HG03039 (cell line): ENCODE data around the gene DMRTC1B.
"Not testable (repeated sequence)": the region's sequence is repeated elsewhere in the genome, so short reads cannot be mapped to it uniquely, and the experiment has no call there.

Experiments
- ATAC-seq: cut with Tn5 transposase; IDR thresholded peaks from one replicate; pipeline ENCODE4 v1.9.1; 2021; ENCODE audit warnings: mild to moderate bottlenecking, moderate library complexity; ENCODE audit not compliant: unreplicated experiment

The DMRTC1B gene

GRCh38 chrX:72776653-72777466 lies at the start of gene DMRTC1B:
Gene DMRTC1B, plus strand, starts transcription at chrX:72776890. Its CDS starts 68,246 bp downstream, at chrX:72845136.
- ATAC-seq, result peak; percentile 77

- no peak for ATAC-seq
These were observed 48.8 kb upstream of the DMRTC1B start for GRCh38 chrX:72727846-72728245.

DNA sequence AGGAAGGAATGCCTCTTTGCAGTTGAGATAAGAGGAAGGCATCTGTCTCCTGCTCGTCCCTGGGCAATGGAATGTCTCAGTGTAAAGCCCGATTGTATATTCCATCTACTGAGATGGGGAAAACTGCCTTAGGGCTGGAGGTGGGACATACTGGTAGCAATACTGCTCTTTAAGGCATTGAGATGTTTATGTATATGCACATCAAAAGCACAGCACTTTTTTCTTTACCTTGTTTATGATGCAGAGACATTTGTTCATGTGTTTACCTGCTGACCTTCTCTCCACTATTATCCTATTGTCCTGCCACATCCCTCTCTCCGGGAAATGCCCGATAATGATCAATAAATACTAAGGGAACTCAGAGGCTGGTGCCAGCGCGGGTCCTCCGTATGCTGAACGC lies 43.1 kb upstream of the DMRTC1B start:
- ATAC-seq, result not testable (repeated sequence)

DNA sequence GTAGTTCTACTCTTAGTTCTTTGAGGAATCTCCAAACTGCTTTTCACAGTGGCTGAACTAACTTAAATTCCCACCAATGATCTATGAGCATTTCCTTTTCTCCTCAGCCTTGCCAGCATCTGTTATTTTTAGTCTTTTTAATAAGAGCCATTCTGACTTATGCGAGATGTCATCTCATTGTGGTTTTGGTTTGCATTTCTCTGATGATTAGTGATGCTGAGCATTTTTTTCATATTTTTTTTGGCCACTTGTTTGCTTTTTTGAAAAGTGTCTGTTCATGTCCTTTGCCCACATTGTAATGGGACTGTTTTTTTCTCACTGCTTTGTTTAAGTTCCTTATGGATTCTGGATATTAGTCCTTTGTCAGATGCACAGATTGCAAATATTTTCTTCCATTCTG lies 41.1 kb upstream of the DMRTC1B start:
- ATAC-seq, result no peak

GRCh38 chrX:72745546-72745945 lies 31.1 kb upstream of the DMRTC1B start:
- not testable (repeated sequence) for ATAC-seq

DNA sequence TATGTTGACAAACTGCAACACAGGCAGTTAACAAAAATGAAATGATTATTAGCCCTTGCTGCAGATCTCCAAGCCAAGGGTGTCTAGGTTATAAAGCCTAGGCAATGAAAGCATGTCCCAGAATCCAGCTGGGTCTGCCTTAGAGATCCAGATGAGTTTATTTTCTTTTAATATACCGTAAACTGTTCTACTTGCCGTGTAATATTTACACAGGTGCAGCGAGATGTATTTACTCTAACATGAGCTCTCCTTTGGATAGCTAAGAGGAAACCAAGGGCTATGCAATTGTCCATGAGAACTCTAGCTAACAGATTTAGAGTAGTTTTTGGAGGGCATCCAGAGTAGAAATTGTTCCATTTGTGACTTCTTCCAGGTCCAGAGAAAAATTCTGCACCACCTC lies 28.1 kb upstream of the DMRTC1B start:
- ATAC-seq, result not testable (repeated sequence)

- ATAC-seq, result not testable (repeated sequence)
These were observed 16.2 kb upstream of the DMRTC1B start for GRCh38 chrX:72760454-72760853.

DNA sequence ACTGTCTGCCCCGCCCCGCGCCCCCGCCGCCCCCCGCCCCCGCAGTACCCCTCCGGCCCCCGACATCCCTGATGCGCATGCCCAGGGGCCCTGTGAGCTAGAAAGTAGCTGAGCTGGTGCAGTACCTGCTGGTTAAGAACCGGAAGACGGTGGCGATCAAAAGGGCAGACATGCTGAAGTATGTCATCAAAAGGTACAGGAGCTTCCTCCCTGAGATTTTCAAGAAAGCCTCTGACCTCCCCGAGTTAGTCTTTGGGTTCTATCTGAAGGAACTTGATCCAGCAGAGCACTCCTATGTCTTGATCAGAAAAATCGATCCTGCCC lies 739 bp downstream of the DMRTC1B start:
- not testable (repeated sequence) for ATAC-seq

GRCh38 chrX:72778146-72778545 lies 1.5 kb downstream of the DMRTC1B start:
- ATAC-seq, result not testable (repeated sequence)

DNA sequence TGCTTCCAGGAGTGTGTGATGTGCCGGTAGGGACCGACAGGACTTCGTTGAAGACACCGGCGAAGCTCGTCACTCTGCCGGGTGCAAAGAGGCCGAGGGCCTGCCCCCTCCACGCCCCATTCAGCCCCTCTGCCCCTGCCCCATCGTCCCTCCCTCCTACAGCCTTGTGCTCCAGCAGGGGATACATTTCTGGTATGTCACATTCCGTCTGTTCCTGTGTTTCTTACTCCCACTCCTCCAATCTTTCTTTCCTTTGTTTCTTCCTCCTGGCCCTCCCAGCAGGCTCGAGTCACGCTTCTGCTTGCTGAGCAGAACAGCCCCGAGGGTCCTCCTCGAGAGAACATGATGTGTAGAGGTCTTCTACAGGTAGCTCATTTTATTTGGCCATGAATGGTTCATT lies 5.9 kb downstream of the DMRTC1B start, which contains the start of gene FAM236B:
Gene FAM236B, minus strand, starts transcription at position 101 of the 400 bp plus-strand sequence. Its CDS starts 100 bp downstream, at position 1.
- ATAC-seq, result not testable (repeated sequence)

DNA sequence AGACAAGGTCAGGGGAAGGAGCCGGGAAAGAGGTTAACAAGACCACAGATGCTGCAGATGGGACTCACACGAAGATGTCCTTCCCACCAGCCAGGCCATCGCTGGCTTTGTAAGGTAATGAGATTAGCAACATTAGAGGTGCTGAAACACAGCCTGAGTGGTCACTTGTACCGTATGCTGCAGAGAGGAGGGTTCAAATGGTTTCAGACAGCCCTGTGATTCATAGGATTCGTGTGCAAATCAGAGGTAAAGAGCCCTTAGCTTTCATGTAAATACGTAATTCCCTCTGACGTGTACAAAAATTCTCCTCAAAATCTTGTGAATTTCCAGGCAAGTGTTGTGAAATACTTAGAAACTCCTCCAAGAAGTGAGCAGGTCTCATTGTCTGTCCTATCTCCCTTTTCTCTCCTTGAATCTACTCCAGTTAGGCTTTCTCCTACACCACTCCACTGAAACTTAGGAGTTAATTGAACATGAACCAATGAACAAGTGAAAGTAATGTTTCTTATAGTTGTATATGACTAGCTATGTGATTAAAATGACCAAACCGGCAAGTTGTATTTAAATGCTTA lies 6.8 kb downstream of the DMRTC1B start:
- not testable (repeated sequence) for ATAC-seq

DNA sequence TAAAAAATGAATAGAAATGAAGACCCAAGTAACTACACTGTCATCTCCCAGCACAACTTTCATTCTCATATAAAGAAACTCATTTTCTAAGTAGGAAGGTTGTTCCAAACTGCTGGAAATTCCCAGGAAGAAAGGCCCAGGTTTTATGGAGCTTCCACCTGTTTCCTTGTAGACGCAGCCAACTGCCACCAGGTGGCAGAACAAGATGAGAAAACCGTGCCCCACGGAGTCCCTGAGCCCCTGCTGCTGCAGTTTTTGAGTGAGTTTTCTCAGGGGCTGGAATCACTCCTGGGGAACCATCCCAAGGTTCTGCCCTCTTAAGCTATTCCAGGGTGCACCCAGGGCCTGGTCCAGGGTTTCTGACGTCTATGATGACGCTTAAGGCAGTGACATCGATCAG lies 7.3 kb downstream of the DMRTC1B start:
- not testable (repeated sequence) for ATAC-seq

DNA sequence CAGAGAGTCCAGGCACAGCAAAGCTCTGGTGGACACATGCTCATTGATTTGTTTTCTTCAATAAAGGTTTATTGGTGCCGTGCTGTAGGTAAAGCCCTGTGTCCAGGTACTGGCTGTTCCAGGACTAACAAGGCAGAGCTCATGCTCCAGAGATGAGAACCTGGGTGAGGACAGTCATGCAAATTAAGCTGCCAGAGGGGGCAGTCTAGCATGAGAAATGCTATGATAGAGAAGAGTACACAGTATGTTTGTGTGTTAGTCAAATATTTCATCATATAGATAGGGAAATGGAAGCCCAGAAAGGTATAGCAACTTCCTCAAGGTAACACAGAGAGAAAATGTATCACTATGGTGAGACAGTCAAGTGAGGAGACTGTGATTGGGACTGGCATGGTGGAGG lies 11.5 kb downstream of the DMRTC1B start:
- ATAC-seq, result not testable (repeated sequence)

GRCh38 chrX:72790390-72790789 lies 13.7 kb downstream of the DMRTC1B start:
- ATAC-seq, result not testable (repeated sequence)

GRCh38 chrX:72808110-72808509 lies 31.4 kb downstream of the DMRTC1B start, which contains the start of gene FAM236D:
Gene FAM236D, minus strand, starts transcription at chrX:72808210. Its CDS starts 100 bp downstream, at chrX:72808110.
- ATAC-seq, result not testable (repeated sequence)

GRCh38 chrX:72830701-72831100 lies 54.0 kb downstream of the DMRTC1B start:
- ATAC-seq, result not testable (repeated sequence)

DNA sequence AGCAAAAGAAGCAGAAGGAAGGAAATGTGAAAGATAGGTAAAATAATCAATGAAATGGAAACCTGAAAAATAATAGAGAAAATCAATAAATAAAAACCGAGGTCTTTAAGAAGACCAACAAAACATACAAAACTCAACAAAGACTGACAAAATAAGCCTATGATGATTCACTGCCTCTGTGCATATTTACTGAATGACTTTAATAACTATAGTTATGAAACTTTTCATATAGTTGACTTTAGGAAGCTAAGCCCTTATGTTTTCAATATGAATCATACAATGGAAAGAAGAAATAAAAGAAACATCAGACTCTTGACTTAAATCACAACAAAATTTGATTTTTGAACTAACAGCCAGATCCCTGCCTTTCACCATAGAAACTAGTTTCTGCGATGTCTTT lies 60.8 kb downstream of the DMRTC1B start:
- ATAC-seq, result not testable (repeated sequence)

DNA sequence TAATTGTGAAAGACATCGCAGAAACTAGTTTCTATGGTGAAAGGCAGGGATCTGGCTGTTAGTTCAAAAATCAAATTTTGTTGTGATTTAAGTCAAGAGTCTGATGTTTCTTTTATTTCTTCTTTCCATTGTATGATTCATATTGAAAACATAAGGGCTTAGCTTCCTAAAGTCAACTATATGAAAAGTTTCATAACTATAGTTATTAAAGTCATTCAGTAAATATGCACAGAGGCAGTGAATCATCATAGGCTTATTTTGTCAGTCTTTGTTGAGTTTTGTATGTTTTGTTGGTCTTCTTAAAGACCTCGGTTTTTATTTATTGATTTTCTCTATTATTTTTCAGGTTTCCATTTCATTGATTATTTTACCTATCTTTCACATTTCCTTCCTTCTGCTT lies 106.2 kb downstream of the DMRTC1B start:
- ATAC-seq, result not testable (repeated sequence)

- not testable (repeated sequence) for ATAC-seq
These were observed 113.0 kb downstream of the DMRTC1B start for GRCh38 chrX:72889740-72890139.
